Effector memory CD8-positive, alpha-beta T cell (primary cell): Measurements from ENCODE around the gene TTL.
"Not testable (repeated sequence)": the region's sequence is repeated elsewhere in the genome, so short reads cannot be mapped to it uniquely, and the experiment has no call there.

Source experiments
- ATAC-seq: fragments of 150-1000 bp; cut with Tn5 transposase; replicated peaks from 2 replicates; pipeline ENCODE4 v1.10.0; 2021; ENCODE audit warnings: mild to moderate bottlenecking, moderate library complexity
- DNase-seq, 3 experiments: peaks; one replicate each; pipeline ENCODE4 v3.0.0; 2021
- H3K27ac Mint-ChIP-seq, 2 donors: one replicate each; pipeline ENCODE4 v1.8.0; 2022; ENCODE audit warnings: mild to moderate bottlenecking in 2 of 2, mixed read lengths in 2 of 2, moderate library complexity in 2 of 2
- H3K27me3 Mint-ChIP-seq, 2 donors: one replicate each; pipeline ENCODE4 v1.8.0; 2022; ENCODE audit warnings: mixed read lengths in 2 of 2
- H3K36me3 Mint-ChIP-seq: one replicate; pipeline ENCODE4 v1.8.0; 2022; ENCODE audit warnings: mild to moderate bottlenecking, moderate library complexity, mixed read lengths; ENCODE audit not compliant: insufficient read depth
- H3K4me1 Mint-ChIP-seq, 2 donors: one replicate each; pipeline ENCODE4 v1.8.0; 2022; ENCODE audit warnings: low read depth in 2 of 2, mixed read lengths in 2 of 2
- H3K4me3 Mint-ChIP-seq, 2 donors: one replicate each; pipeline ENCODE4 v1.8.0; 2022; ENCODE audit warnings: mild to moderate bottlenecking in 2 of 2, mixed read lengths in 2 of 2, moderate library complexity in 2 of 2
- H3K9me3 Mint-ChIP-seq, 2 donors: one replicate each; pipeline ENCODE4 v1.8.0; 2022; ENCODE audit warnings: mixed read lengths in 2 of 2

The TTL gene

GRCh38 chr2:112516801-112517200 lies 34.8 kb downstream of the TTL start:
- no peaks in the 10 kb centered on the region for H3K4me1 Mint-ChIP-seq
- H3K27me3 Mint-ChIP-seq = no peaks in the 10 kb centered on the region
- H3K4me3 Mint-ChIP-seq = no peak overlapping the region
- no peak for ATAC-seq
- no peak overlapping the region for H3K27ac Mint-ChIP-seq
- no peaks in the 10 kb centered on the region for H3K9me3 Mint-ChIP-seq
- DNase-seq = no peak
- peaks cover 37% of the 10 kb centered on the region for H3K36me3 Mint-ChIP-seq

GRCh38 chr2:112518807-112519206 lies 36.9 kb downstream of the TTL start:
- ATAC-seq (no peak), DNase-seq (no peak)
- peaks cover 0 to 6% of the 10 kb centered on the region in 2 donors for H3K4me1 Mint-ChIP-seq
- H3K9me3 Mint-ChIP-seq = no peaks in the 10 kb centered on the region
- H3K27ac Mint-ChIP-seq = no peak overlapping the region
- H3K27me3 Mint-ChIP-seq = no peaks in the 10 kb centered on the region
- H3K36me3 Mint-ChIP-seq = peaks cover 34% of the 10 kb centered on the region
- no peak overlapping the region for H3K4me3 Mint-ChIP-seq

- ATAC-seq = no peak
- H3K27me3 Mint-ChIP-seq = no peaks in the 10 kb centered on the region
- peaks cover 0 to 6% of the 10 kb centered on the region in 2 donors for H3K4me1 Mint-ChIP-seq
- DNase-seq = no peak
- H3K36me3 Mint-ChIP-seq = peaks cover 29% of the 10 kb centered on the region
- no peak overlapping the region for H3K27ac Mint-ChIP-seq
- no peaks in the 10 kb centered on the region for H3K9me3 Mint-ChIP-seq
- H3K4me3 Mint-ChIP-seq = no peak overlapping the region
Observed at GRCh38 chr2:112519506-112519905, 37.5 kb downstream of the TTL start.

- no peak overlapping the region for H3K27ac Mint-ChIP-seq
- ATAC-seq (no peak), DNase-seq (no peak)
- H3K36me3 Mint-ChIP-seq = peaks cover 28% of the 10 kb centered on the region
- no peaks in the 10 kb centered on the region for H3K9me3 Mint-ChIP-seq
- no peaks in the 10 kb centered on the region for H3K27me3 Mint-ChIP-seq
- H3K4me1 Mint-ChIP-seq = peaks cover 0 to 6% of the 10 kb centered on the region in 2 donors
- no peak overlapping the region for H3K4me3 Mint-ChIP-seq
Observed at GRCh38 chr2:112520234-112520783, 38.4 kb downstream of the TTL start.

- ATAC-seq = no peak
- no peaks in the 10 kb centered on the region for H3K27me3 Mint-ChIP-seq
- no peaks in the 10 kb centered on the region for H3K9me3 Mint-ChIP-seq
- peaks cover 0 to 6% of the 10 kb centered on the region in 2 donors for H3K4me1 Mint-ChIP-seq
- no peak for DNase-seq
- H3K27ac Mint-ChIP-seq = peak overlapping the region in 1 of 2 donors; percentile 36
- H3K36me3 Mint-ChIP-seq = peaks cover 24% of the 10 kb centered on the region
- no peak overlapping the region for H3K4me3 Mint-ChIP-seq
Observed at GRCh38 chr2:112523291-112523777, 41.4 kb downstream of the TTL start.

- H3K9me3 Mint-ChIP-seq, H3K4me1 Mint-ChIP-seq, H3K4me3 Mint-ChIP-seq, ATAC-seq, H3K27ac Mint-ChIP-seq, DNase-seq, H3K27me3 Mint-ChIP-seq: not testable (repeated sequence)
- peaks cover 19% of the 10 kb centered on the region for H3K36me3 Mint-ChIP-seq
Observed at GRCh38 chr2:112524276-112524675, 42.3 kb downstream of the TTL start.

- H3K4me1 Mint-ChIP-seq = no peaks in the 10 kb centered on the region
- H3K27ac Mint-ChIP-seq = no peak overlapping the region
- H3K4me3 Mint-ChIP-seq = no peak overlapping the region
- H3K9me3 Mint-ChIP-seq = no peaks in the 10 kb centered on the region
- DNase-seq (no peak), ATAC-seq (no peak)
- peaks cover 15% of the 10 kb centered on the region for H3K36me3 Mint-ChIP-seq
- H3K27me3 Mint-ChIP-seq = no peaks in the 10 kb centered on the region
Observed at GRCh38 chr2:112528541-112528940, 46.6 kb downstream of the TTL start.

GRCh38 chr2:112529757-112530156 lies 47.8 kb downstream of the TTL start:
- Mint-ChIP-seq H3K4me3 (no peak overlapping the region), H3K4me1 (no peaks in the 10 kb centered on the region), H3K36me3 (peaks cover 15% of the 10 kb centered on the region), H3K9me3 (no peaks in the 10 kb centered on the region), H3K27me3 (no peaks in the 10 kb centered on the region), H3K27ac (no peak overlapping the region)
- DNase-seq = no peak
- ATAC-seq = no peak

GRCh38 chr2:112530728-112531127 lies 48.8 kb downstream of the TTL start:
- Mint-ChIP-seq H3K9me3 (no peaks in the 10 kb centered on the region), H3K36me3 (peaks cover 15% of the 10 kb centered on the region), H3K4me1 (no peaks in the 10 kb centered on the region), H3K27ac (no peak overlapping the region), H3K4me3 (no peak overlapping the region), H3K27me3 (no peaks in the 10 kb centered on the region)
- ATAC-seq (no peak), DNase-seq (no peak)

GRCh38 chr2:112534826-112535225 lies 52.9 kb downstream of the TTL start:
- no peak for DNase-seq
- H3K36me3 Mint-ChIP-seq = peaks cover 4% of the 10 kb centered on the region
- no peak overlapping the region for H3K4me3 Mint-ChIP-seq
- no peaks in the 10 kb centered on the region for H3K4me1 Mint-ChIP-seq
- no peaks in the 10 kb centered on the region for H3K9me3 Mint-ChIP-seq
- H3K27me3 Mint-ChIP-seq = no peaks in the 10 kb centered on the region
- ATAC-seq = no peak
- no peak overlapping the region for H3K27ac Mint-ChIP-seq

GRCh38 chr2:112536665-112537064 lies 54.7 kb downstream of the TTL start:
- not testable (repeated sequence) for ATAC-seq, H3K4me3 Mint-ChIP-seq, DNase-seq, H3K27ac Mint-ChIP-seq, H3K36me3 Mint-ChIP-seq, H3K9me3 Mint-ChIP-seq, H3K27me3 Mint-ChIP-seq
- H3K4me1 Mint-ChIP-seq = peaks cover 5 to 11% of the 10 kb centered on the region in 2 donors

- no peaks in the 10 kb centered on the region for H3K9me3 Mint-ChIP-seq
- H3K36me3 Mint-ChIP-seq = no peaks in the 10 kb centered on the region
- H3K27ac Mint-ChIP-seq = no peak overlapping the region
- H3K27me3 Mint-ChIP-seq = no peaks in the 10 kb centered on the region
- H3K4me1 Mint-ChIP-seq = peaks cover 5 to 15% of the 10 kb centered on the region in 2 donors
- no peak for ATAC-seq
- no peak for DNase-seq
- no peak overlapping the region for H3K4me3 Mint-ChIP-seq
Observed at GRCh38 chr2:112539306-112539705, 57.4 kb downstream of the TTL start.

- no peak overlapping the region for H3K27ac Mint-ChIP-seq
- H3K9me3 Mint-ChIP-seq = no peaks in the 10 kb centered on the region
- H3K4me1 Mint-ChIP-seq = peaks cover 5 to 15% of the 10 kb centered on the region in 2 donors
- DNase-seq (no peak), ATAC-seq (no peak)
- peak overlapping the region in 1 of 2 donors; percentile 18 for H3K4me3 Mint-ChIP-seq
- no peaks in the 10 kb centered on the region for H3K36me3 Mint-ChIP-seq
- no peaks in the 10 kb centered on the region for H3K27me3 Mint-ChIP-seq
Observed at GRCh38 chr2:112540906-112541305, 59.0 kb downstream of the TTL start.

GRCh38 chr2:112541315-112542122 lies 59.6 kb downstream of the TTL start:
- peak; percentile 76 for ATAC-seq
- Mint-ChIP-seq H3K27me3 (no peaks in the 10 kb centered on the region), H3K9me3 (no peaks in the 10 kb centered on the region), H3K27ac (no peak overlapping the region), H3K4me1 (peaks cover 5 to 15% of the 10 kb centered on the region in 2 donors), H3K4me3 (no peak overlapping the region), H3K36me3 (no peaks in the 10 kb centered on the region)
- peak in 2 of 3 experiments; percentile 54 to 74 for DNase-seq
